ENCODE data around the gene EMC9. TPM values are rescaled to one million over a fixed set of nuclear protein-coding genes. Genes with fewer than 3 reads are reported as not detected.

Gene EMC9
- polyA plus RNA-seq, 3 donors, result 6.4 to 9.4 (median 8.5) TPM

- H3K27me3 Mint-ChIP-seq (ENCODE audit: low read depth in 3 of 3), result no peaks in the 10 kb centered on the region
- peaks cover 35 to 42% of the 10 kb centered on the region in 2 donors for H3K4me1 ChIP-seq (ENCODE audit: control insufficient read depth in 1 of 2, insufficient read depth in 2 of 2, low read length in 2 of 2)
- H3K36me3 ChIP-seq (replicated peaks in 1 of 2; ENCODE audit: control insufficient read depth in 1 of 2, insufficient read depth in 2 of 2, low read length in 2 of 2), result peaks cover 26 to 28% of the 10 kb centered on the region in 2 donors
- H3K27ac ChIP-seq (ENCODE audit: low read depth in 1 of 2, low read length in 2 of 2), result peak overlapping the region in 1 of 2 donors; percentile 94
- H4K20me1 ChIP-seq (ENCODE audit: insufficient read depth, low read length), result peaks cover 34% of the 10 kb centered on the region
- DNase-seq, result no peak
- H3K79me2 ChIP-seq (ENCODE audit: insufficient read depth, low read length), result peaks cover 45% of the 10 kb centered on the region
- H3K4me3 Mint-ChIP-seq, result peak overlapping the region; percentile 88 to 94
- peaks cover 0 to 1% (median 0%) of the 10 kb centered on the region in 7 donors for H3K9me3 Mint-ChIP-seq
- peaks cover 38 to 49% of the 10 kb centered on the region in 2 donors for H3K36me3 Mint-ChIP-seq
- H3K4me3 ChIP-seq (replicated peaks in 1 of 3; ENCODE audit: low read depth in 2 of 3, low read length in 3 of 3), result peak overlapping the region; percentile 53 to 97 (median 68)
- H3K4me1 Mint-ChIP-seq, result peaks cover 51% of the 10 kb centered on the region
- H3K9ac ChIP-seq (ENCODE audit: insufficient read depth, low read length, poor library complexity, severe bottlenecking), result peak overlapping the region; percentile 97
- no peak for TF ChIP-seq CTCF (IDR thresholded peaks at IDR 0.05)
- 9% methylated on average over 9 of the region's 9 CpGs for WGBS (ENCODE audit: insufficient coverage)
- H3K4me2 ChIP-seq (replicated peaks; ENCODE audit: extremely low read depth, low read length, poor library complexity, severe bottlenecking), result peak overlapping the region; percentile 82
- peak overlapping the region; percentile 53 to 94 (median 79) for H3K27ac Mint-ChIP-seq
- peak overlapping the region; percentile 98 for H2AFZ ChIP-seq (ENCODE audit: insufficient read depth, low read depth, low read length, poor library complexity, severe bottlenecking)
- no peaks in the 10 kb centered on the region for H3K9me3 ChIP-seq (replicated peaks in 1 of 2; ENCODE audit: control insufficient read depth in 1 of 2, insufficient read depth in 1 of 2, low read length in 2 of 2)
- no peaks in the 10 kb centered on the region for H3K27me3 ChIP-seq (ENCODE audit: control insufficient read depth in 2 of 2, insufficient read depth in 2 of 2, low read length in 2 of 2)
- intact Hi-C loops (cut with micrococcal nuclease), result loop anchor here in 1 of 2 donors (10.0 kb wide), 1 partner anchor 99 kb away; the partner anchor contains the start of genes GMPR2 and NEDD8
Observed at GRCh38 chr14:24135584-24135833, 5.9 kb downstream of the EMC9 start.

- DNase-seq, result no peak
- Histone ChIP-seq H3K4me2 (replicated peaks; ENCODE audit: extremely low read depth, low read length, poor library complexity, severe bottlenecking) (no peak overlapping the region), H3K79me2 (ENCODE audit: insufficient read depth, low read length) (peaks cover 28% of the 10 kb centered on the region), H3K27ac (ENCODE audit: low read depth in 1 of 2, low read length in 2 of 2) (no peak overlapping the region), H3K4me1 (ENCODE audit: control insufficient read depth in 1 of 2, insufficient read depth in 2 of 2, low read length in 2 of 2) (peaks cover 26 to 32% of the 10 kb centered on the region in 2 donors), H3K27me3 (ENCODE audit: control insufficient read depth in 2 of 2, insufficient read depth in 2 of 2, low read length in 2 of 2) (no peaks in the 10 kb centered on the region), H3K4me3 (replicated peaks in 1 of 3; ENCODE audit: low read depth in 2 of 3, low read length in 3 of 3) (no peak overlapping the region), H3K9me3 (replicated peaks in 1 of 2; ENCODE audit: control insufficient read depth in 1 of 2, insufficient read depth in 1 of 2, low read length in 2 of 2) (no peaks in the 10 kb centered on the region), H4K20me1 (ENCODE audit: insufficient read depth, low read length) (peaks cover 23% of the 10 kb centered on the region), H3K36me3 (replicated peaks in 1 of 2; ENCODE audit: control insufficient read depth in 1 of 2, insufficient read depth in 2 of 2, low read length in 2 of 2) (peaks cover 16 to 17% of the 10 kb centered on the region in 2 donors), H2AFZ (ENCODE audit: insufficient read depth, low read depth, low read length, poor library complexity, severe bottlenecking) (no peak overlapping the region), H3K9ac (ENCODE audit: insufficient read depth, low read length, poor library complexity, severe bottlenecking) (no peak overlapping the region)
- Mint-ChIP-seq H3K4me3 (no peak overlapping the region), H3K27me3 (ENCODE audit: low read depth in 3 of 3) (no peaks in the 10 kb centered on the region), H3K4me1 (peaks cover 37% of the 10 kb centered on the region), H3K36me3 (peaks cover 26 to 38% of the 10 kb centered on the region in 2 donors), H3K27ac (no peak overlapping the region), H3K9me3 (peaks cover 0 to 1% (median 0%) of the 10 kb centered on the region in 7 donors)
- no peak for TF ChIP-seq CTCF (IDR thresholded peaks at IDR 0.05)
- WGBS (ENCODE audit: insufficient coverage), result no CpG with 5 or more reads among the region's 1 CpG
- intact Hi-C loops (cut with micrococcal nuclease), result loop anchor here in 1 of 2 donors (10.0 kb wide), 1 partner anchor 101 kb away; the partner anchor contains the start of genes GMPR2 and NEDD8
Observed at GRCh38 chr14:24133735-24134134, 7.7 kb downstream of the EMC9 start.

Data from CD14-positive monocyte (primary cell).